IMR-90 (cell line): Measurements from ENCODE around the gene RPS15. TPM values are rescaled to one million over a fixed set of nuclear protein-coding genes. Genes with fewer than 3 reads are reported as not detected.

ENCODE experiments used
- ATAC-seq: fragments of 200-7000 bp; cut with Tn5 transposase; 2 replicates; pipeline ENCODE4 v1.9.1; 2020; ENCODE audit warnings: low read depth, mild to moderate bottlenecking, moderate library complexity
- BruUV-seq: library from RNA; stranded (reverse); fragments of 400-500 nt; replicated peaks from 2 replicates; lab custom pipeline; 2021; lab: Mats Ljungman, UMichigan
- CTCF ChIA-PET: fragments of 300-600 bp; formaldehyde crosslinking; extraction: SDS; loops from one replicate; lab custom pipeline; 2021; ENCODE audit warnings: antibody characterized with exemption; lab: Yijun Ruan, JAX
- POLR2A ChIA-PET: fragments of 300-600 bp; sonication (Branson Sonifier 250); formaldehyde crosslinking; loops from one replicate; lab custom pipeline; 2022; ENCODE audit warnings: antibody characterized with exemption; ENCODE audit not compliant: unreplicated experiment; lab: Charles Lee
- DNase-seq: peaks from one replicate; pipeline ENCODE4 v3.0.0; 2013
- H2AFZ ChIP-seq: replicated peaks from 2 replicates; pipeline ENCODE3; 2013; ENCODE audit warnings: low read length, mild to moderate bottlenecking; ENCODE audit not compliant: poor library complexity
- H2AK5ac ChIP-seq: 2 replicates; pipeline ENCODE4 v1.6.1; 2013; ENCODE audit warnings: low read depth, low read length, inconsistent platforms
- H2AK9ac ChIP-seq: replicated peaks from 2 replicates; pipeline ENCODE3; 2013; ENCODE audit warnings: mild to moderate bottlenecking, low read depth, low read length, moderate library complexity; ENCODE audit not compliant: poor library complexity
- H2BK120ac ChIP-seq: 2 replicates; pipeline ENCODE4 v1.6.1; 2013; ENCODE audit warnings: low read depth, low read length, inconsistent platforms
- H2BK15ac ChIP-seq: 3 replicates; pipeline ENCODE4 v1.6.1; 2013; ENCODE audit warnings: low read depth, low read length, inconsistent platforms
- H2BK20ac ChIP-seq: 2 replicates; pipeline ENCODE4 v1.6.1; 2013; ENCODE audit warnings: low read depth, mild to moderate bottlenecking, inconsistent platforms, low read length, moderate library complexity
- H2BK5ac ChIP-seq: 2 replicates; pipeline ENCODE4 v1.6.1; 2013; ENCODE audit warnings: mild to moderate bottlenecking, low read depth, low read length, inconsistent platforms; ENCODE audit not compliant: poor library complexity, severe bottlenecking
- H3K14ac ChIP-seq: replicated peaks from 2 replicates; pipeline ENCODE4 v1.6.1; 2013; ENCODE audit warnings: low read depth, low read length, inconsistent platforms
- H3K18ac ChIP-seq: 2 replicates; pipeline ENCODE4 v1.6.1; 2013; ENCODE audit warnings: low read depth, low read length, control low read depth
- H3K23ac ChIP-seq: 2 replicates; pipeline ENCODE4 v1.6.1; 2013; ENCODE audit warnings: low read depth, low read length, inconsistent platforms
- H3K27ac ChIP-seq: 2 replicates; pipeline ENCODE4 v1.5.1; 2013; ENCODE audit warnings: mild to moderate bottlenecking, control low read depth, low read length; ENCODE audit not compliant: insufficient read depth
- H3K27me3 ChIP-seq: 2 replicates; pipeline ENCODE4 v1.6.1; 2013; ENCODE audit warnings: low read length; ENCODE audit not compliant: control insufficient read depth, insufficient read depth
- H3K36me3 ChIP-seq: 2 replicates; pipeline ENCODE4 v1.6.1; 2013; ENCODE audit warnings: low read length, mixed read lengths; ENCODE audit not compliant: control insufficient read depth, insufficient read depth
- H3K4ac ChIP-seq: 2 replicates; pipeline ENCODE4 v1.6.1; 2013; ENCODE audit warnings: low read depth, low read length, inconsistent platforms
- H3K4me1 ChIP-seq: 2 replicates; pipeline ENCODE4 v1.6.1; 2013; ENCODE audit warnings: low read length, mixed read lengths; ENCODE audit not compliant: control insufficient read depth, insufficient read depth
- H3K4me2 ChIP-seq: 2 replicates; pipeline ENCODE4 v1.6.1; 2013; ENCODE audit warnings: low read depth, mild to moderate bottlenecking, control low read depth, low read length, moderate library complexity
- H3K4me3 ChIP-seq: 2 replicates; pipeline ENCODE4 v1.5.1; 2013; ENCODE audit warnings: low read depth, mild to moderate bottlenecking, control low read depth, low read length, moderate library complexity; ENCODE audit not compliant: insufficient read depth
- H3K56ac ChIP-seq: 2 replicates; pipeline ENCODE4 v1.6.1; 2013; ENCODE audit warnings: low read length, inconsistent platforms; ENCODE audit not compliant: insufficient read depth; ENCODE audit errors: extremely low read depth
- H3K79me1 ChIP-seq, 2 experiments: 2 replicates each; pipeline ENCODE4 v1.6.1; 2013; ENCODE audit warnings: low read length in 2 of 2, inconsistent platforms in 1 of 2, low read depth in 1 of 2
- H3K9ac ChIP-seq: 2 replicates; pipeline ENCODE4 v1.6.1; 2013; ENCODE audit warnings: low read depth, low read length, control low read depth
- H3K9me1 ChIP-seq: 2 replicates; pipeline ENCODE4 v1.6.1; 2013; ENCODE audit warnings: low read length, inconsistent platforms; ENCODE audit not compliant: insufficient read depth
- H3K9me3 ChIP-seq: 2 replicates; pipeline ENCODE4 v1.6.1; 2013; ENCODE audit warnings: low read length; ENCODE audit not compliant: control insufficient read depth, insufficient read depth
- H4K20me1 ChIP-seq: 2 replicates; pipeline ENCODE4 v1.6.1; 2013; ENCODE audit warnings: low read length, inconsistent platforms; ENCODE audit not compliant: insufficient read depth
- H4K5ac ChIP-seq: 2 replicates; pipeline ENCODE4 v1.6.1; 2013; ENCODE audit warnings: mild to moderate bottlenecking, low read depth, low read length, control low read depth
- H4K8ac ChIP-seq, 2 experiments: 2 replicates each; pipeline ENCODE4 v1.6.1; 2013; ENCODE audit warnings: low read depth in 2 of 2, low read length in 2 of 2, control low read depth in 1 of 2, inconsistent platforms in 1 of 2
- H4K91ac ChIP-seq: 2 replicates; pipeline ENCODE4 v1.6.1; 2013; ENCODE audit warnings: low read depth, low read length, inconsistent platforms; ENCODE audit not compliant: insufficient read depth
- BHLHE40 ChIP-seq: fragments of 150-350 bp; IDR thresholded peaks from 2 replicates; pipeline ENCODE4 v1.6.1; 2016; ENCODE audit warnings: mild to moderate bottlenecking, low read depth, low read length
- CEBPB ChIP-seq: IDR thresholded peaks from 2 replicates; pipeline ENCODE4 v1.6.1; 2012; ENCODE audit warnings: low read depth, low read length, improper control_type of control experiment
- CHD1 ChIP-seq: IDR thresholded peaks from 2 replicates; pipeline ENCODE4 v1.6.1; 2012; ENCODE audit warnings: low read depth, low read length, improper control_type of control experiment
- FOS ChIP-seq: fragments of 150-350 bp; IDR thresholded peaks from 2 replicates; pipeline ENCODE4 v1.6.1; 2016; ENCODE audit warnings: low read depth, low read length
- MAFK ChIP-seq: IDR thresholded peaks from 2 replicates; pipeline ENCODE4 v1.6.1; 2012; ENCODE audit warnings: low read depth, low read length, improper control_type of control experiment
- MAZ ChIP-seq: IDR thresholded peaks from 2 replicates; pipeline ENCODE4 v1.6.1; 2012; ENCODE audit warnings: low read depth, mild to moderate bottlenecking, low read length, improper control_type of control experiment, moderate library complexity, borderline replicate concordance
- MXI1 ChIP-seq: IDR thresholded peaks from 2 replicates; pipeline ENCODE4 v1.6.1; 2012; ENCODE audit warnings: low read depth, mild to moderate bottlenecking, low read length, moderate library complexity, borderline replicate concordance
- NFE2L2 ChIP-seq: fragments of 150-350 bp; IDR thresholded peaks from 2 replicates; pipeline ENCODE4 v1.6.1; 2016; ENCODE audit warnings: low read depth, mild to moderate bottlenecking, low read length
- POLR2A ChIP-seq: IDR thresholded peaks from 2 replicates; pipeline ENCODE4 v1.6.1; 2012; ENCODE audit warnings: mild to moderate bottlenecking, low read depth, low read length
- RAD21 ChIP-seq: IDR thresholded peaks from 2 replicates; pipeline ENCODE4 v1.6.1; 2012; ENCODE audit warnings: low read length, improper control_type of control experiment
- SMC3 ChIP-seq: fragments of 150-350 bp; IDR thresholded peaks from 2 replicates; pipeline ENCODE4 v1.6.1; 2016; ENCODE audit warnings: low read depth, mild to moderate bottlenecking, antibody characterized with exemption, low read length, moderate library complexity
- WGBS, 2 experiments: methylation state at CpG; one replicate each; pipeline versions ENCODE4 v1.1.5 to v1.1.7; 2013; ENCODE audit warnings: missing lambda C conversion rate in 2 of 2; ENCODE audit not compliant: insufficient read length in 1 of 2; ENCODE audit errors: extremely low coverage in 2 of 2; 5-methylcytosine and 5-hydroxymethylcytosine counted together
- dilution Hi-C: fragments of 300-500 bp; cut with HindIII; formaldehyde crosslinking; loops from one replicate; pipeline ENCODE4 v1.14.3; 2018; ENCODE audit warnings: low sequenced_read_pairs; ENCODE audit not compliant: unreplicated experiment
- in situ Hi-C: fragments of 300-500 bp; cut with MboI; formaldehyde crosslinking; loops from 3 replicates; pipeline ENCODE4 v1.14.3; 2019; ENCODE audit warnings: low sequenced_read_pairs, inconsistent platforms, mixed read lengths
- intact Hi-C: fragments of 100-400 bp; cut with micrococcal nuclease; formaldehyde crosslinking; loops from 2 replicates; pipeline ENCODE4 v1.10.0; 2022
- polyA plus RNA-seq, 3 experiments: library from polyadenylated mRNA; depleted of rRNA; stranded (reverse); fragments of >200 nt; gene quantifications; 2 replicates each; pipeline ENCODE4 v1.2.3, GENCODE V29; 2012; ENCODE audit warnings: low replicate concordance in 1 of 3
- total RNA-seq: library from RNA; depleted of rRNA; stranded (reverse); fragments of >200 nt; gene quantifications from 2 replicates; pipeline ENCODE4 v1.2.3, GENCODE V29; 2012
- TF ChIP-seq, protein P1 (sequence below): conservative IDR thresholded peaks from 2 replicates; pipeline ENCODE4 v1.5.1; 2012; ENCODE audit warnings: mild to moderate bottlenecking, low read depth, low read length, improper control_type of control experiment
- TF ChIP-seq, protein P2 (sequence below): fragments of 150-350 bp; IDR thresholded peaks from 2 replicates; pipeline ENCODE4 v1.6.1; 2017; ENCODE audit warnings: mild to moderate bottlenecking, antibody characterized with exemption, low read length, low read depth
- TF ChIP-seq, protein P3 (sequence below): fragments of 150-350 bp; IDR thresholded peaks from 2 replicates; pipeline ENCODE4 v1.6.1; 2016; ENCODE audit warnings: low read depth, mild to moderate bottlenecking, low read length, moderate library complexity, borderline replicate concordance

Gene RPS15
- total and polyA plus RNA-seq, 2 of the 4 experiments (the other 2 are of a cell fraction) = 1,179 to 1,855 TPM

DNA sequence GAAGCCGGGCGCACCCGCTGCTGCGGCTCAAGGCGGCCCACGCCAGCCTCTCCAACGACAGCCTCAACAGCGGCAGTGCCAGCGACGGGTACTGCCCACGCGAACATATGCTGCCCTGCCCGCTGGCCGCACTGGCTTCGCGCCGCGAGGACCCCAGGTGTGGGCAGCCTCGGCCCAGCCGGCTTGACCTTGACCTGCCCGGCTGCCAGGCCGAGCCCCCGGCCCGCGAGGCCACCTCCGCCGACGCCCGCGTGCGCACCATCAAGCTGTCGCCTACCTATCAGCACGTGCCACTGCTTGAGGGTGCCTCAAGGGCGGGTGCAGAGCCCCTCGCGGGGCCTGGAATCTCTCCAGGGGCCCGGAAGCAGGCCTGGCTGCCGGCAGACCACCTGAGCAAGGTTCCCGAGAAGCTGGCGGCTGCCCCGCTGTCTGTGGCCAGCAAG, 27.8 kb downstream of the RPS15 start:
- H2BK20ac ChIP-seq = no peak overlapping the region
- dilution Hi-C loops = no loop called here

More for the DNA sequence above, 27.8 kb downstream of the RPS15 start:
- Histone ChIP-seq H2AK5ac (no peak overlapping the region), H3K27me3 (peaks cover 52% of the 10 kb centered on the region), H3K23ac (no peak overlapping the region), H4K5ac (no peak overlapping the region), H3K56ac (no peak overlapping the region), H3K4me3 (no peak overlapping the region), H4K8ac (no peak overlapping the region), H2BK15ac (no peak overlapping the region), H3K9ac (no peak overlapping the region), H3K4me1 (peaks cover 19% of the 10 kb centered on the region), H3K79me1 (no peaks in the 10 kb centered on the region), H3K27ac (no peak overlapping the region), H2BK120ac (no peak overlapping the region), H2BK5ac (no peak overlapping the region), H3K9me3 (no peaks in the 10 kb centered on the region; the same call in 1 of the 2 replicates), H2AK9ac (peak overlapping the region; percentile 42), H3K18ac (no peak overlapping the region), H3K9me1 (no peaks in the 10 kb centered on the region), H4K20me1 (peaks cover 53% of the 10 kb centered on the region), H3K4ac (no peak overlapping the region), H3K14ac (no peak overlapping the region), H3K4me2 (no peak overlapping the region), H2AFZ (no peak overlapping the region), H4K91ac (no peak overlapping the region), H3K36me3 (peaks cover under 1% of the 10 kb centered on the region; the same call in 1 of the 2 replicates)
- TF ChIP-seq NFE2L2 (no peak), MXI1 (no peak), FOS (no peak), MAZ (no peak), BHLHE40 (no peak), CEBPB (no peak), POLR2A (no peak), RAD21 (no peak), MAFK (no peak), SMC3 (no peak), CHD1 (no peak)
- TF ChIP-seq, protein P1, sequence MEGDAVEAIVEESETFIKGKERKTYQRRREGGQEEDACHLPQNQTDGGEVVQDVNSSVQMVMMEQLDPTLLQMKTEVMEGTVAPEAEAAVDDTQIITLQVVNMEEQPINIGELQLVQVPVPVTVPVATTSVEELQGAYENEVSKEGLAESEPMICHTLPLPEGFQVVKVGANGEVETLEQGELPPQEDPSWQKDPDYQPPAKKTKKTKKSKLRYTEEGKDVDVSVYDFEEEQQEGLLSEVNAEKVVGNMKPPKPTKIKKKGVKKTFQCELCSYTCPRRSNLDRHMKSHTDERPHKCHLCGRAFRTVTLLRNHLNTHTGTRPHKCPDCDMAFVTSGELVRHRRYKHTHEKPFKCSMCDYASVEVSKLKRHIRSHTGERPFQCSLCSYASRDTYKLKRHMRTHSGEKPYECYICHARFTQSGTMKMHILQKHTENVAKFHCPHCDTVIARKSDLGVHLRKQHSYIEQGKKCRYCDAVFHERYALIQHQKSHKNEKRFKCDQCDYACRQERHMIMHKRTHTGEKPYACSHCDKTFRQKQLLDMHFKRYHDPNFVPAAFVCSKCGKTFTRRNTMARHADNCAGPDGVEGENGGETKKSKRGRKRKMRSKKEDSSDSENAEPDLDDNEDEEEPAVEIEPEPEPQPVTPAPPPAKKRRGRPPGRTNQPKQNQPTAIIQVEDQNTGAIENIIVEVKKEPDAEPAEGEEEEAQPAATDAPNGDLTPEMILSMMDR = no peak
- TF ChIP-seq, protein P2, sequence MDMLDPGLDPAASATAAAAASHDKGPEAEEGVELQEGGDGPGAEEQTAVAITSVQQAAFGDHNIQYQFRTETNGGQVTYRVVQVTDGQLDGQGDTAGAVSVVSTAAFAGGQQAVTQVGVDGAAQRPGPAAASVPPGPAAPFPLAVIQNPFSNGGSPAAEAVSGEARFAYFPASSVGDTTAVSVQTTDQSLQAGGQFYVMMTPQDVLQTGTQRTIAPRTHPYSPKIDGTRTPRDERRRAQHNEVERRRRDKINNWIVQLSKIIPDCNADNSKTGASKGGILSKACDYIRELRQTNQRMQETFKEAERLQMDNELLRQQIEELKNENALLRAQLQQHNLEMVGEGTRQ = no peak
- TF ChIP-seq, protein P3, sequence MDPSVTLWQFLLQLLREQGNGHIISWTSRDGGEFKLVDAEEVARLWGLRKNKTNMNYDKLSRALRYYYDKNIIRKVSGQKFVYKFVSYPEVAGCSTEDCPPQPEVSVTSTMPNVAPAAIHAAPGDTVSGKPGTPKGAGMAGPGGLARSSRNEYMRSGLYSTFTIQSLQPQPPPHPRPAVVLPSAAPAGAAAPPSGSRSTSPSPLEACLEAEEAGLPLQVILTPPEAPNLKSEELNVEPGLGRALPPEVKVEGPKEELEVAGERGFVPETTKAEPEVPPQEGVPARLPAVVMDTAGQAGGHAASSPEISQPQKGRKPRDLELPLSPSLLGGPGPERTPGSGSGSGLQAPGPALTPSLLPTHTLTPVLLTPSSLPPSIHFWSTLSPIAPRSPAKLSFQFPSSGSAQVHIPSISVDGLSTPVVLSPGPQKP = no peak
- POLR2A ChIA-PET = no interaction called here
- BruUV-seq = no TSS peak
- intact Hi-C loops = no loop called here
- CTCF ChIA-PET = interaction anchor here (0.6 to 0.7 kb wide), 2 partner anchors 11 to 15 kb away, joined by 3 read pairs; no protein-coding TSS in a partner anchor
- in situ Hi-C loops = no loop called here
- DNase-seq = no peak
- no peak for ATAC-seq
- WGBS, 2 experiments = 60% methylated on average over 28 of the region's 41 CpGs; no CpG with 5 or more reads in 1 of the 2 experiments
